Gastroesophageal sphincter (tissue), 4 donors: ENCODE measurements around the gene SMARCD2. TPM values are rescaled to one million over a fixed set of nuclear protein-coding genes. Genes with fewer than 3 reads are reported as not detected.

Experiments used
- ATAC-seq: fragments of 150-250 bp; one replicate; pipeline ENCODE4 v1.9.1; 2016; ENCODE audit warnings: mild to moderate bottlenecking, moderate library complexity
- H3K27ac ChIP-seq, 4 donors: fragments of 200-600 bp; sonication (generic) in 3 of 4; 1 replicate in 3 of 4; 2 replicates in 1 of 4; pipeline ENCODE4 v1.5.1; 2016 to 2019
- H3K27me3 ChIP-seq: fragments of 200-600 bp; sonication (generic); one replicate; pipeline ENCODE4 v1.5.1; 2019
- H3K36me3 ChIP-seq, 2 donors: fragments of 200-600 bp; sonication (generic); one replicate each; pipeline ENCODE4 v1.5.1; 2019; ENCODE audit warnings: control low read depth in 1 of 2
- H3K4me1 ChIP-seq, 3 donors: fragments of 200-600 bp; sonication (generic); 1 replicate in 2 of 3; 2 replicates in 1 of 3; pipeline ENCODE4 v1.5.1; 2016 to 2019; ENCODE audit warnings: control low read depth in 2 of 3
- H3K4me3 ChIP-seq, 2 donors: fragments of 200-600 bp; sonication (generic); one replicate each; pipeline ENCODE4 v1.5.1; 2019; ENCODE audit warnings: mild to moderate bottlenecking in 1 of 2, moderate library complexity in 1 of 2
- H3K9me3 ChIP-seq, 3 donors: fragments of 200-600 bp; sonication (generic); one replicate each; pipeline ENCODE4 v1.5.1; 2017 to 2019; ENCODE audit warnings: control low read depth in 2 of 3
- EP300 ChIP-seq: sonication (generic); formaldehyde crosslinking; IDR thresholded peaks from one replicate; pipeline ENCODE4 v1.6.1; 2017; ENCODE audit warnings: antibody characterized with exemption, mild to moderate bottlenecking
- POLR2A ChIP-seq, 2 donors: fragments of 450-650 bp; IDR thresholded peaks; one replicate each; pipeline ENCODE4 v1.6.1; 2017; ENCODE audit warnings: antibody characterized with exemption in 2 of 2, mild to moderate bottlenecking in 2 of 2, moderate library complexity in 1 of 2
- POLR2AphosphoS5 ChIP-seq: sonication (generic); formaldehyde crosslinking; IDR thresholded peaks from one replicate; pipeline ENCODE4 v1.6.1; 2017; ENCODE audit warnings: antibody characterized with exemption
- WGBS, 2 donors: methylation state at CpG; one replicate each; pipeline ENCODE4 v1.1.5; 2018; ENCODE audit warnings: low coverage in 1 of 2; 5-methylcytosine and 5-hydroxymethylcytosine counted together
- total RNA-seq, 4 donors: library from RNA; depleted of rRNA; stranded (reverse); fragments of >200 nt; gene quantifications; one replicate each; pipeline ENCODE4 v1.1.0, GENCODE V29; 2016
- TF ChIP-seq, protein P1 (sequence below), 4 experiments: fragments of 200-600 bp in 2 of 4; fragments of 450-650 bp in 2 of 4; sonication (generic) in 1 of 4; IDR thresholded peaks; one replicate each; pipeline ENCODE4 v1.5.1; 2017 to 2019; ENCODE audit warnings: antibody characterized with exemption in 4 of 4, mild to moderate bottlenecking in 2 of 4, moderate library complexity in 2 of 4

SMARCD2 gene
- total RNA-seq, 4 donors from 2014 or later, result 103 to 160 (median 141) TPM

DNA sequence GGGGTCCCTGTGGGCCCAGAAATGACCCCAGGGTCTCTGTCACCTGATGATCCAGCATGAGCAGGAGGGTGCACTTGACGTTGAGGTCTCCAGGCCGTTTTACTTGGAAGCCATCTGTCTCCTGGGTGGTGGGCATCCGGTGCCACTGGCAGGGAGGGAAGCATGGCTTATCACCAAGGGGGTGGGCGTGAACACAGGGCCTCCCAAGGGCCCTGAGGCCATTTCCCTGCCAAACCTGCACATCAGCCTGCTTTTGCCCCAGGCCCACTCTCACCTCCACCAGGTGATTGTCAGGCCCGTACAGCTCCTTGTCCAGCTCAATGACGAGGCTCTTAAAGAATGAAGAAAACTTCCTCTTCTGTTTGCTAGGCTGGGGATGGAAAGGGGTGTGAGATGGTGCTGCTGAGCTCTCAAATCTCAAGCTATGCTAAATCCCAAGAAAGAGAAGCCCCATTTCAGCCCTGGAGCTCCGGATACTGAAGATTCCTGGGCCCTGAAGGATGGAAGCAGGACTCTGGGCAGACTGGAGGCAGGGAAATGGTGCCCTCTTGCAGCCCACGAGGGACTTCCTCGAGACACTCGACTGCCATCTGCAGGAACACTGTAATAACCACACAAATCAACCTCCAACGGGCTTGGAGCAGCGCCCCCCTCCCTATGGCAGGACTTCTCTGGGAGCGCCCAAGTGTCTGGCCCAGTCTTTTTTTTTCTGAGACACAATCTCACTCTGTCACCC, 7.9 kb downstream of the SMARCD2 start:
- no peak for TF ChIP-seq POLR2A (IDR thresholded peaks at IDR 0.05)
- no peak for TF ChIP-seq EP300
- TF ChIP-seq, protein P1, sequence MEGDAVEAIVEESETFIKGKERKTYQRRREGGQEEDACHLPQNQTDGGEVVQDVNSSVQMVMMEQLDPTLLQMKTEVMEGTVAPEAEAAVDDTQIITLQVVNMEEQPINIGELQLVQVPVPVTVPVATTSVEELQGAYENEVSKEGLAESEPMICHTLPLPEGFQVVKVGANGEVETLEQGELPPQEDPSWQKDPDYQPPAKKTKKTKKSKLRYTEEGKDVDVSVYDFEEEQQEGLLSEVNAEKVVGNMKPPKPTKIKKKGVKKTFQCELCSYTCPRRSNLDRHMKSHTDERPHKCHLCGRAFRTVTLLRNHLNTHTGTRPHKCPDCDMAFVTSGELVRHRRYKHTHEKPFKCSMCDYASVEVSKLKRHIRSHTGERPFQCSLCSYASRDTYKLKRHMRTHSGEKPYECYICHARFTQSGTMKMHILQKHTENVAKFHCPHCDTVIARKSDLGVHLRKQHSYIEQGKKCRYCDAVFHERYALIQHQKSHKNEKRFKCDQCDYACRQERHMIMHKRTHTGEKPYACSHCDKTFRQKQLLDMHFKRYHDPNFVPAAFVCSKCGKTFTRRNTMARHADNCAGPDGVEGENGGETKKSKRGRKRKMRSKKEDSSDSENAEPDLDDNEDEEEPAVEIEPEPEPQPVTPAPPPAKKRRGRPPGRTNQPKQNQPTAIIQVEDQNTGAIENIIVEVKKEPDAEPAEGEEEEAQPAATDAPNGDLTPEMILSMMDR (IDR thresholded peaks at IDR 0.05), result peak in 3 of 4 experiments; percentile 51 to 52 (median 51)
- no peak overlapping the region for H3K4me3 ChIP-seq
- no peaks in the 10 kb centered on the region for H3K27me3 ChIP-seq
- 10 to 26% methylated on average over 2 to 6 of the region's 13 CpGs for WGBS, 2 donors
- ATAC-seq, result no peak
- H3K9me3 ChIP-seq, result no peaks in the 10 kb centered on the region
- peak overlapping the region in 3 of 4 donors; percentile 49 to 98 (median 98) for H3K27ac ChIP-seq
- H3K36me3 ChIP-seq, result peaks cover 0 to 83% of the 10 kb centered on the region in 2 donors
- peaks cover 2 to 76% (median 24%) of the 10 kb centered on the region in 3 donors for H3K4me1 ChIP-seq

DNA sequence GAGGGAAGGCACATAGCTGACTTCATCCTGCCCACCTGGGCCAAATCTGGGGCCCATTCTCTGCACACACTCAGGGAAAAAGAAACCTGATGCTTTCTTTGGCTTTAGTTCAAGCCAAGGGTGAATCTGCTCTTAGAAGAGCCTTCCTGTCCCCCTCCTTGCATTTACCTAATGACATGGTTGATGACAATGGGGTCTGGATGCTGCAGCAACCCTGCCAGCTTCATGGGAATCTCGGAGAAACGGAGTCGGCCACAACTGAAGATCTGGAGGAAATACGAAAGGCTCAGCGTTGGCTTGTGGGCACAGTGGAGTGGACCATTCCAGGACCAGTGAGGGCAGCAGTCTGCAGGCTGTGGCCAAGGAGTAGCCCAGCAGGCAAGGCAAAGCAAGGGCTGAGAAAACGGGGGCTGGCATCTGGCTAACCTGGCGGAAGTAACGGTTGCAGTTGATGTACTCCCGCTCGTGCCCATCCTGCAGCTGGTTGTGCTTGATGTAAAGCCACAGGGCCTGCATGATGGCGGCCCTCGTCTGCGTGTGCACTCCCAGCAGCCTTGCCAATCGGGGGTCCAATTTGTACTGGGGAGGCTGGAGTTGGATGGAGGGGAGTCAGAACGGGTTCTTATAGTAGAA, 8.6 kb downstream of the SMARCD2 start:
- no peaks in the 10 kb centered on the region for H3K27me3 ChIP-seq
- H3K27ac ChIP-seq, result peak overlapping the region in 3 of 4 donors; percentile 49 to 98 (median 98)
- ATAC-seq, result no peak
- TF ChIP-seq, protein P1 (IDR thresholded peaks at IDR 0.05), result no peak
- no peak for TF ChIP-seq EP300
- no peak overlapping the region for H3K4me3 ChIP-seq
- peaks cover 0 to 76% (median 24%) of the 10 kb centered on the region in 3 donors for H3K4me1 ChIP-seq
- H3K9me3 ChIP-seq, result no peaks in the 10 kb centered on the region
- WGBS, 2 donors, result 76 to 79% methylated on average over 3 to 7 of the region's 15 CpGs
- H3K36me3 ChIP-seq, result peaks cover 0 to 90% of the 10 kb centered on the region in 2 donors

DNA sequence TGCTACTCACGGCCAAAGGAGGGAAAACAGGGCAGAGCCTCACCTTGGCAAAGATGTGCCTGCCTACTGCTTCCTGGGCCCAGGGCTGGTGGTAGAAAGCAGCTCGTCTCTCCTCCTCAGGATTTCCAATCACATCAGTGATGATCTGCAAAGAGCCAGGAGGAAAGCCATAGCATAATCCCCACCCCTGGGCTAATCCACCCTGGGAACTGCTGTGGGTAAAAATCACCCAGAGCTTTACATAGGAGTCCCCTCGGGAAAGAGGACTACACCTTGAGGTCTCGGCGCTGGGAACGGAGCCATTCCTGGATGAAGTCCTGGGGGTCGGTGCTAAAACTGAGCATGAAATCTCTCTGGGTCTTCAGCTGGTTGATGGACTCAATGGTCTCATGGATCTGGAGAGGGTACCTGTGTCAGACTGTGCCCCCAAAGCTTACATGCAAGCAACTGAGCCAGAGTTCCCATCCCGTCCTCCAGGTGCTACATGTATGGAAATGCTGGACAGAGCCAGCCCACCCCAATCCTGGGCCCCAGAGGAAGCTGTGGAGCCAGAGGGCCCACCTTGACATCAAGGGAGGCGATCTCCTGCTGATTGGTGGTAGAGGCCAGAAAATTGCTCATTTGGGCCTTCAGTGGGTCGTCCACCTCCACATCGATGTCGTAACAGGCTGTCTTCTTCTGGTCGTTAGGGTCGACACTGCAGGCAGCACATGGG, 9.3 kb downstream of the SMARCD2 start:
- ATAC-seq, result no peak
- H3K4me3 ChIP-seq, result no peak overlapping the region
- peaks cover 0 to 90% of the 10 kb centered on the region in 2 donors for H3K36me3 ChIP-seq
- H3K4me1 ChIP-seq, result peaks cover 0 to 76% (median 28%) of the 10 kb centered on the region in 3 donors
- no peaks in the 10 kb centered on the region for H3K27me3 ChIP-seq
- H3K27ac ChIP-seq, result peak overlapping the region in 3 of 4 donors; percentile 9 to 98 (median 16)
- TF ChIP-seq EP300, result no peak
- TF ChIP-seq, protein P1 (IDR thresholded peaks at IDR 0.05), result no peak
- no peak for TF ChIP-seq POLR2AphosphoS5
- no peak for TF ChIP-seq POLR2A (IDR thresholded peaks at IDR 0.05)
- H3K9me3 ChIP-seq, result no peaks in the 10 kb centered on the region
- 67% methylated on average over 1 of the region's 14 CpGs; no CpG with 5 or more reads in 1 of the 2 donors for WGBS, 2 donors

DNA sequence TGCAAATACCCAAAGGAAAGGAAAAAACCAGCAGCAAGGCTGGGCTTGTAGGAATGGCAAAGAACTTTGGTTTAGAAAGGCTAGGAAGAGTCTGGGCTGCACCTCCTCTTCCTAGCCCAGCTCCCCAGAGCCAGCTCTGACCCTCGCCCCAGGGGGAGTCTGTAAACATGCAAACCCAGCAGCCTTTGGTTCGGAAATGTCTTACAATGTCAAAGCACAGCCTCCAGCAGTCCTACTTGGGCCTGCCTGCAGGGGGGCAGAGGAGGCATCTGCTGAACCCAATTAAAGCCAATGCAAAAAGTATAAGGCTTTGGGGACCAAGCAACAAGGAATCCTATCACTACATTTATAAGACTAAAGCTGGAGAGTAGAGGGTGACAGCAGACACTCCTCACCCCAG, 10.0 kb downstream of the SMARCD2 start:
- Histone ChIP-seq H3K4me3 (no peak overlapping the region), H3K27me3 (no peaks in the 10 kb centered on the region), H3K27ac (peak overlapping the region in 2 of 4 donors; percentile 16 to 98), H3K36me3 (peaks cover 0 to 85% of the 10 kb centered on the region in 2 donors), H3K9me3 (no peaks in the 10 kb centered on the region), H3K4me1 (peaks cover 0 to 73% (median 21%) of the 10 kb centered on the region in 3 donors)
- no peak for ATAC-seq
- TF ChIP-seq EP300, result no peak
- TF ChIP-seq POLR2AphosphoS5, result no peak
- no peak for TF ChIP-seq POLR2A (IDR thresholded peaks at IDR 0.05)
- TF ChIP-seq, protein P1 (IDR thresholded peaks at IDR 0.05), result no peak
- WGBS, 2 donors, result 52% methylated on average over 2 of the region's 2 CpGs; no CpG with 5 or more reads in 1 of the 2 donors
